Liver (tissue), 9 donors: ENCODE results near the gene PBX4. TPM values are rescaled to one million over a fixed set of nuclear protein-coding genes. Genes with fewer than 3 reads are reported as not detected.

Experiments
- DNase-seq: peaks from one replicate; pipeline ENCODE4 v3.0.0-alpha.2; 2017; ENCODE audit warnings: low spot score
- H3K27ac ChIP-seq, 2 donors: one replicate each; pipeline ENCODE4 v1.7.0; 2013; ENCODE audit warnings: inconsistent platforms in 2 of 2, low read length in 2 of 2, control low read depth in 1 of 2, low read depth in 1 of 2, mild to moderate bottlenecking in 1 of 2
- H3K27me3 ChIP-seq, 4 donors: one replicate each; pipeline versions ENCODE4 v1.6.1 to v1.7.0; 2013; ENCODE audit warnings: low read length in 3 of 4, inconsistent platforms in 1 of 4, mild to moderate bottlenecking in 1 of 4, moderate library complexity in 1 of 4; ENCODE audit not compliant: control insufficient read depth in 4 of 4, insufficient read depth in 4 of 4
- H3K36me3 ChIP-seq, 4 donors: one replicate each; pipeline versions ENCODE4 v1.6.1 to v1.7.0; 2013; ENCODE audit warnings: low read length in 3 of 4, mild to moderate bottlenecking in 3 of 4, low read depth in 1 of 4, moderate library complexity in 1 of 4; ENCODE audit not compliant: control insufficient read depth in 4 of 4, insufficient read depth in 3 of 4
- H3K4me1 ChIP-seq, 4 donors: one replicate each; pipeline versions ENCODE4 v1.6.1 to v1.7.0; 2013; ENCODE audit warnings: low read length in 3 of 4, mild to moderate bottlenecking in 3 of 4, moderate library complexity in 1 of 4; ENCODE audit not compliant: control insufficient read depth in 4 of 4, insufficient read depth in 4 of 4
- H3K4me3 ChIP-seq, 3 donors: one replicate each; pipeline versions ENCODE4 v1.6.1 to v1.7.0; 2013; ENCODE audit warnings: low read length in 3 of 3, control low read depth in 1 of 3, low read depth in 1 of 3, mild to moderate bottlenecking in 1 of 3
- H3K9ac ChIP-seq, 2 donors: one replicate each; pipeline ENCODE4 v1.7.0; 2013; ENCODE audit warnings: low read length in 2 of 2, mild to moderate bottlenecking in 2 of 2, moderate library complexity in 2 of 2, control low read depth in 1 of 2, low read depth in 1 of 2
- H3K9me3 ChIP-seq, 4 donors: one replicate each; pipeline versions ENCODE4 v1.6.1 to v1.7.0; 2013; ENCODE audit warnings: low read length in 3 of 4; ENCODE audit not compliant: control insufficient read depth in 4 of 4
- ATF3 ChIP-seq: IDR thresholded peaks from 2 replicates; pipeline ENCODE4 v1.6.1; 2016; ENCODE audit warnings: antibody characterized with exemption
- EGR1 ChIP-seq, 2 donors: IDR thresholded peaks; 2 replicates each; pipeline ENCODE4 v1.6.1; 2016 to 2018; ENCODE audit warnings: antibody characterized with exemption in 2 of 2, low read depth in 2 of 2
- FOXA1 ChIP-seq: IDR thresholded peaks from 2 replicates; pipeline ENCODE4 v1.6.1; 2016; ENCODE audit warnings: antibody characterized with exemption
- FOXA2 ChIP-seq: IDR thresholded peaks from 2 replicates; pipeline ENCODE4 v1.6.1; 2016; ENCODE audit warnings: antibody characterized with exemption
- GABPA ChIP-seq, 2 donors: IDR thresholded peaks in 1 of 2; conservative IDR thresholded peaks in 1 of 2; 2 replicates each; pipeline ENCODE4 v1.6.1; 2016; ENCODE audit warnings: antibody characterized with exemption in 2 of 2, mild to moderate bottlenecking in 1 of 2, moderate library complexity in 1 of 2
- HNF4G ChIP-seq: IDR thresholded peaks from 2 replicates; pipeline ENCODE4 v1.6.1; 2016; ENCODE audit warnings: antibody characterized with exemption
- JUND ChIP-seq, 2 donors: IDR thresholded peaks; 2 replicates each; pipeline ENCODE4 v1.6.1; 2016; ENCODE audit warnings: antibody characterized with exemption in 2 of 2
- NR2F2 ChIP-seq: IDR thresholded peaks from 2 replicates; pipeline ENCODE4 v1.6.1; 2016; ENCODE audit warnings: antibody characterized with exemption
- RAD21 ChIP-seq, 2 donors: IDR thresholded peaks; 2 replicates each; pipeline ENCODE4 v1.6.1; 2016; ENCODE audit warnings: antibody characterized with exemption in 2 of 2, mild to moderate bottlenecking in 2 of 2
- REST ChIP-seq: IDR thresholded peaks from 2 replicates; pipeline ENCODE4 v1.6.1; 2016; ENCODE audit warnings: antibody characterized with exemption, mild to moderate bottlenecking
- RXRA ChIP-seq, 2 donors: IDR thresholded peaks; 2 replicates each; pipeline ENCODE4 v1.6.1; 2017 to 2018; ENCODE audit warnings: antibody characterized with exemption in 2 of 2, mild to moderate bottlenecking in 1 of 2
- SP1 ChIP-seq: IDR thresholded peaks from 2 replicates; pipeline ENCODE4 v1.6.1; 2018; ENCODE audit warnings: antibody characterized with exemption, mild to moderate bottlenecking
- TAF1 ChIP-seq: conservative IDR thresholded peaks from 2 replicates; pipeline ENCODE4 v1.6.1; 2016; ENCODE audit warnings: antibody characterized with exemption, mild to moderate bottlenecking
- YY1 ChIP-seq: IDR thresholded peaks from 2 replicates; pipeline ENCODE4 v1.6.1; 2016; ENCODE audit warnings: antibody characterized with exemption, mild to moderate bottlenecking
- WGBS: extraction: QIAGEN DNeasy Blood & Tissue Kit; methylation state at CpG from one replicate; pipeline ENCODE4 v1.1.7; 2013; 5-methylcytosine and 5-hydroxymethylcytosine counted together
- polyA plus RNA-seq, 2 donors: library from polyadenylated mRNA; stranded (reverse) in 1 of 2; unstranded in 1 of 2; fragments of 200-250 nt in 1 of 2; fragments of >200 nt in 1 of 2; fragmentation: Nextera tagmentation in 1 of 2; extraction: Ambion mirVana in 1 of 2; gene quantifications; one replicate each; pipeline versions ENCODE4 v1.2.1 to v1.2.3, GENCODE V29; 2013 to 2015
- total RNA-seq, 2 donors: library from RNA; depleted of rRNA; stranded (reverse); fragments of >200 nt; gene quantifications; one replicate each; pipeline ENCODE4 v1.2.3, GENCODE V29; 2014
- TF ChIP-seq, protein P1 (sequence below): fragments of 150-350 bp; IDR thresholded peaks from 2 replicates; pipeline ENCODE4 v1.5.1; 2017; ENCODE audit warnings: improper control_type of control experiment, low read depth, low read length; ENCODE audit not compliant: missing input control
- TF ChIP-seq, protein P2 (sequence below): IDR thresholded peaks from 2 replicates; pipeline ENCODE4 v1.6.1; 2016; ENCODE audit warnings: antibody characterized with exemption
- donor health status: healthy.
- donor health status: healthy.
- donor health status: healthy.
- donor health status: healthy.
- donor health status: healthy.

Gene PBX4
- total and polyA plus RNA-seq, 4 donors = 0.19 to 0.59 (median 0.21) TPM; not detected in 1

DNA sequence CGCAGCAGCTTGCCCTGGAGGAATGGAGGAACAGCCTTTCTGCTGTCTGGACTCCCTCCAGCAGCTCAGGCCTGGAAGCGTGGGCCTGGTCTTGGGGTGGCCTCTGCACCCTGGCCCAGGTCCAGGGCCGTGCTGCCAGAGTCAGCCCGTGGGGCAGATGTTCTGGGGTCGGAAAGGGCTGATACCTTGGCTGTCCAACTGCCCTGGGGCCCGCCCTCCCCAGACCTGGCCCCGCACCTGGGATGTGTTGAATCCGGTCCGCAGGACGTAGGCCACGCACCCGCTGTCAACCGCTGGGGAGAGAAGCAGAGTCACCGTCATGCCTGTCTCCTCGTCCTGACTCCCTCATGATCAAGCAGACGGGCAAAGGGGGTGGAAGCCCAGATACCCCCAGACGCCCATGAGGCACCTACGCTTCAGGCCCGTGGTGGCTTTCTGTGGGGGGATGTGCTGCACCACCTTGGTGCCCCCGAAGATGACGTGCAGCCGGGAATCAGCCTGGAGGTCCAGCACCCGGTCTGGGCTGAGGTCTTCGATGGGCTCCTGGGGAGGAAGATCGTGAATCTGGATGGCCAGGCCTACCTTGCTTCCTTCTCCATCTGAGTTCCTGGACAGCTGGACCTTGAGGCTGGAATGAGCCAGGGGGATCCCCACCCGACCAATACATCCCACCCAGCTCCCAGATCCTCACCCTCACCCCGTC, 37.3 kb upstream of the PBX4 start:
- H3K9me3 ChIP-seq = no peaks in the 10 kb centered on the region
- no peak overlapping the region for H3K4me3 ChIP-seq
- TF ChIP-seq JUND (IDR thresholded peaks at IDR 0.05) (no peak), FOXA2 (no peak), ATF3 (no peak), YY1 (no peak), TAF1 (no peak), EGR1 (IDR thresholded peaks at IDR 0.05; ENCODE audit: low read depth in 2 of 2) (no peak), GABPA (IDR thresholded peaks at IDR 0.05 in 1 of 2, conservative IDR thresholded peaks at IDR 0.05 in 1 of 2) (no peak), REST (no peak), RAD21 (IDR thresholded peaks at IDR 0.05) (no peak), SP1 (no peak), HNF4G (no peak), RXRA (IDR thresholded peaks at IDR 0.05) (no peak), NR2F2 (no peak)
- TF ChIP-seq, protein P1, sequence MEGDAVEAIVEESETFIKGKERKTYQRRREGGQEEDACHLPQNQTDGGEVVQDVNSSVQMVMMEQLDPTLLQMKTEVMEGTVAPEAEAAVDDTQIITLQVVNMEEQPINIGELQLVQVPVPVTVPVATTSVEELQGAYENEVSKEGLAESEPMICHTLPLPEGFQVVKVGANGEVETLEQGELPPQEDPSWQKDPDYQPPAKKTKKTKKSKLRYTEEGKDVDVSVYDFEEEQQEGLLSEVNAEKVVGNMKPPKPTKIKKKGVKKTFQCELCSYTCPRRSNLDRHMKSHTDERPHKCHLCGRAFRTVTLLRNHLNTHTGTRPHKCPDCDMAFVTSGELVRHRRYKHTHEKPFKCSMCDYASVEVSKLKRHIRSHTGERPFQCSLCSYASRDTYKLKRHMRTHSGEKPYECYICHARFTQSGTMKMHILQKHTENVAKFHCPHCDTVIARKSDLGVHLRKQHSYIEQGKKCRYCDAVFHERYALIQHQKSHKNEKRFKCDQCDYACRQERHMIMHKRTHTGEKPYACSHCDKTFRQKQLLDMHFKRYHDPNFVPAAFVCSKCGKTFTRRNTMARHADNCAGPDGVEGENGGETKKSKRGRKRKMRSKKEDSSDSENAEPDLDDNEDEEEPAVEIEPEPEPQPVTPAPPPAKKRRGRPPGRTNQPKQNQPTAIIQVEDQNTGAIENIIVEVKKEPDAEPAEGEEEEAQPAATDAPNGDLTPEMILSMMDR = no peak
- no peak overlapping the region for H3K9ac ChIP-seq
- H3K27ac ChIP-seq = no peak overlapping the region
- 85% methylated on average over 27 of the region's 27 CpGs for WGBS
- no peaks in the 10 kb centered on the region for H3K4me1 ChIP-seq
- H3K27me3 ChIP-seq = no peaks in the 10 kb centered on the region
- no peak for DNase-seq
- peaks cover 32 to 87% (median 54%) of the 10 kb centered on the region in 4 donors for H3K36me3 ChIP-seq

DNA sequence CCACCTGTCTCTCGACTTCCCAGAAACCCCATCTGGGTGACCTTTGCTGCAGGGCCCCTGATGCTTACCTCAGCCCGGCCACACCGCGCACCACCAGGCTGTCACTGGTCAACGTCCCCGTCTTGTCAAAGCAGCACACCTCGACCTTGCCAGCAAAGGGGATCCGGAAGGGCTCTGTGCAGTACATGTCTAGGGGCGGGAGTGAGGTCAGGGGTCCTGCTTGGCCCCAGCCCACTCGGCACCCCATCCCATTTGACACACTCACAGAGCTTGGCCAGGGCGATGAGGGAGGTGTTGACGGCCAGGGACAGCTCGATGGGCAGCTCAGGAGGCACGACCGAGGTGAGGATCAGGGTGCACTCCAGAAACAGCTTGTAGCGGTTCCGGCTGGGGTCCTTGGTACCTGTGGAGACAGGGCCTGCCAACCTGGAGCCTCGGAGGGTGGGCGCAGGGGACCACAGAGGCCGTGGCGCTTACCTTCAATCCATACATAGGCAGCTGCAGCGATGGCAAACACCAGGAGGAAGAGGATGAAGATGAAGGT, 36.6 kb upstream of the PBX4 start:
- WGBS = 97% methylated on average over 22 of the region's 22 CpGs
- no peak for TF ChIP-seq HNF4G
- TF ChIP-seq ATF3 = no peak
- no peak for TF ChIP-seq YY1
- no peak for TF ChIP-seq SP1
- TF ChIP-seq REST = no peak
- no peak for TF ChIP-seq FOXA1
- no peak for TF ChIP-seq NR2F2
- TF ChIP-seq GABPA (IDR thresholded peaks at IDR 0.05 in 1 of 2, conservative IDR thresholded peaks at IDR 0.05 in 1 of 2) = no peak
- no peak for TF ChIP-seq EGR1 (IDR thresholded peaks at IDR 0.05; ENCODE audit: low read depth in 2 of 2)
- TF ChIP-seq TAF1 = no peak
- no peak for TF ChIP-seq JUND (IDR thresholded peaks at IDR 0.05)
- TF ChIP-seq, protein P2, sequence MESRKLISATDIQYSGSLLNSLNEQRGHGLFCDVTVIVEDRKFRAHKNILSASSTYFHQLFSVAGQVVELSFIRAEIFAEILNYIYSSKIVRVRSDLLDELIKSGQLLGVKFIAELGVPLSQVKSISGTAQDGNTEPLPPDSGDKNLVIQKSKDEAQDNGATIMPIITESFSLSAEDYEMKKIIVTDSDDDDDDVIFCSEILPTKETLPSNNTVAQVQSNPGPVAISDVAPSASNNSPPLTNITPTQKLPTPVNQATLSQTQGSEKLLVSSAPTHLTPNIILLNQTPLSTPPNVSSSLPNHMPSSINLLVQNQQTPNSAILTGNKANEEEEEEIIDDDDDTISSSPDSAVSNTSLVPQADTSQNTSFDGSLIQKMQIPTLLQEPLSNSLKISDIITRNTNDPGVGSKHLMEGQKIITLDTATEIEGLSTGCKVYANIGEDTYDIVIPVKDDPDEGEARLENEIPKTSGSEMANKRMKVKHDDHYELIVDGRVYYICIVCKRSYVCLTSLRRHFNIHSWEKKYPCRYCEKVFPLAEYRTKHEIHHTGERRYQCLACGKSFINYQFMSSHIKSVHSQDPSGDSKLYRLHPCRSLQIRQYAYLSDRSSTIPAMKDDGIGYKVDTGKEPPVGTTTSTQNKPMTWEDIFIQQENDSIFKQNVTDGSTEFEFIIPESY = no peak
- H3K36me3 ChIP-seq = peaks cover 34 to 93% (median 55%) of the 10 kb centered on the region in 4 donors
- no peaks in the 10 kb centered on the region for H3K4me1 ChIP-seq
- no peaks in the 10 kb centered on the region for H3K9me3 ChIP-seq
- H3K9ac ChIP-seq = no peak overlapping the region
- H3K27me3 ChIP-seq = no peaks in the 10 kb centered on the region
- H3K27ac ChIP-seq = no peak overlapping the region
- no peak for DNase-seq
- no peak overlapping the region for H3K4me3 ChIP-seq
